Activated CD4-positive, alpha-beta T cell treated with anti-CD3 and anti-CD28 coated beads, Interleukin-10, Interleukin-2, amounts not matched to agents 100 ng/mL and 50 ng/mL, durations not matched to agents 16 hours and 8 hours (primary cell): ENCODE results near the gene PHIP.
"Not testable (repeated sequence)": the region's sequence is repeated elsewhere in the genome, so short reads cannot be mapped to it uniquely, and the experiment has no call there.

Experiments used
- DNase-seq: peaks from one replicate; pipeline ENCODE4 v3.0.0-alpha.2; 2020

PHIP gene

DNA sequence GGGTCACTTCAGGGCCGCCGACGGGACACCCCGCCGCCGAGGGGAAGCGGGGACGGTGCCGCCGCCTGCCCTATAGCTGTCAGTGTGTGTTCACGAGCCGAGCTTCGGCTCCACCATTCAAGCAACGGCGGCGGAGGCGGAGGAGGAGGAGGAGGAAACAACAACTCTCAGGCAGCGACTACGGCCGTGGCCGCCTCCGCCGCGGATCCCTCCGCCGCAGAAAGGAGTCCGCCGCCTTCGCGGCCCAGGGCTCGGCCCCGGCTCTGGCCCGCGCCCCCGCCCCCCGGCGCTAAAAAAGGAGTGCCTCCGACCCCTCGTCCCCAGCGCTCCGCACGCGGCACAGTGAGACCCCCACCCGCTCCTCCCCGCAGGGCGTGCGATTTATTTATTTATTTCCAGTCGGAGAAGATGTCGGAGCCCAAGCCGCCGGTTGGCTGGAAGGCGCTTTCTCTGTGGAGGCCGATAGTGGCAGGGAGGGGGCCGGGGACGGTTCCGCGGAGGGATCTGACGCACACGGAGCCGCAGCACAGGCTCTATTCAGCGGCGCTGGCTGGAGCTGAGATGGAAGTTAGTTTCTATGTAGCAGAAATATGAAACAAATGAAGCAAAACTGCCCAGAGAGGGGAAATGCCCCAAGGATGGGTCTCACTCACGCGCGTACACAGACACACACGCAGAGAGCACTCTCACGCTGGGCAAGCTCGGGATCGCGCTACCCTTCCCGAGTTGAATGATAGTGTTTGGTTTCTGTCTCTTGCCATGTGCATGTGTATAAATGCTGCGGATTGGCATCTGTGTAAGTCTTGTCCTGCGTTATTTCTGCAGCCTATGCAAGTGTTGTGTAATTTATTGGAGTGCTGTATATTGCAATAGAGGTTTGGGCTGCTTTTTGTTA, at the start of gene PHIP:
Gene PHIP (minus strand): TSS at position 180 of the 895 bp plus-strand sequence. CDS start 186 bp downstream, outside the sequence.
- peak; percentile 92 for DNase-seq

- no peak for DNase-seq
These were observed 49.6 kb upstream of the PHIP start for GRCh38 chr6:79127660-79128059.

DNA sequence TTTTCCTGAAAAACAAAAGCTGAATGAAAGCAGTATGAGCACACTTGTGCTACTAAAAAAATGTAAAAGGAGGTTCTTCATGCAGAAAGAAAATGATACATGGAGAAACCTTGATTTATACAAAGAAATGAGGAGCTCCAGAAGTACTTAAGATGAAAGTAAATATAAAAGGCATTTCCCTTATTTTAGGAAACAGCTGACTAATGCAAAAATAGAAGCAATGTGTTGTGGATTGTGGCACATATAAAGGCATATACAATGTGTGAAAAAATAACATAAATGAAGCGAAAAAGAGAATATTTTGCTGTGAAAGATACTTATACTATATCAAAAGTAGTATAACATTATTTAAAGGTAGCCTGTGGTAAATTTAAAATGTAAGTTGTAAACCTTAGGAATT, 41.2 kb upstream of the PHIP start:
- no peak for DNase-seq

GRCh38 chr6:79117752-79118151, 39.7 kb upstream of the PHIP start:
- DNase-seq: no peak

DNA sequence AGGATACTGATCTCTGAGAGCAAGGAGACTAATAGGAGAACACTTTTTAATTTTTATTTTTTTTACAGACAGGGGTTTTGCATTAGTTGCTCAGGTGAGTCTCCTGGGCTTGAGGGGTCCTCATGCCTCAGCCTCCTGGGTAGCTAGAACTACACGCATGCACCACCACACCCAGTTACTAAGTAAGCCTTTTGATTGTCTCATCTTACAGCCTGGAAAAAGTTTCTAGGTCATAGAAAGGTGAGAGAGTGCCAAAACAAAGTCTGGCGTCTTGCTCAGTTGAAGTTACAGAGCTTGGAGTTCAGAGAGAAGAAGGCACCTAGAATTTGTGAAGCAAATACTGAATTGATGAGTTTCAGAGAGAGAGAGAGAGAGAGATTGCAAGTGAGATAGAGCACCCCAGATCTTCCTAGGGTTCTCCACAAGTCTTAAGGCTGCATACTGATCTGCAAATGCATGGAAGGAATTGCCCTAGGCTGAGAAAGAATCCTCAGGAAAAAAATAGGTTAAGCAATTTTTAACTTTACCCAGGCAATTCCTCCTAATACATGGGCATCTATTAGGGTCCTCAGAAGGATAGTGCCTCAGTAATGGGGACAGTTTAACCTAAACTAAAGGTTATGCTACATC, 37.6 kb upstream of the PHIP start:
- DNase-seq: no peak

DNA sequence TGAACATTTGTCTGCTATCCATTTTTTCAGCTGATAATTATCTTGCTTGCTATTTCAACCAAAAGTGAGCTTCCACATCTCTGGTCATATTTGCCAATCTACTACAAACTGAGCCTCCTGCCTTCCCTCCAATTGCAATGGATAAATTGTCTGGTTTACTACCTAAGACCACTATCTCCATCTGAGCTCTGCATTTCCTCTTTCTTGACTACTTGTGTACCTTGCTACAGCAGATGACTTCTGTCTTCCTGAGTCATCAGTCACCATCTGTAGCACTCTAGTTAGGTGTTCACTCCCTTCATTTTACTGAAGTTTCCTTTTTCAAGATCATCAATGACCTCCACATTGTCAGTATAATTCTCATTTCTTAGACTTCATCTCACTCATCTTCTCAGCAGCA, 33.5 kb upstream of the PHIP start:
- DNase-seq: no peak

DNA sequence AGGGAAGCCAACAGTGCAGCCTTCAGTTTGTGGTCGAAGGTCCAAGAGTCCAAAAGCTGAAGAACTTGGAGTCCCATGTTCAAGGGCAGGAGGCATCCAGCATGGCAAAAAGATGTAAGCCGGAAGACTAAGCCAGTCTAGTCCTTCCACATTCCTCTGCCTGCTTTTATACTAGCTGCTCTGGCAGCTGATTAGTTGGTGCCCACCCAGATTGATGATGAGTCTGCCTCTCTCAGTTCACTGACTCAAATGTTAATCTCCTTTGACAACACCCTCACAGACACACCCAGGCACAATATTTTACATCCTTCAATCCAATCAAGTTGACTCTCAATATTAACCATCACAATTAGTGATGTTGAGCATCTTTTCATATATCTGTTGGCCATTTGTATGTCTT, 23.1 kb upstream of the PHIP start:
- DNase-seq: no peak

GRCh38 chr6:79100304-79100703, 22.2 kb upstream of the PHIP start:
- no peak for DNase-seq

- DNase-seq: no peak
These were observed 16.9 kb upstream of the PHIP start for GRCh38 chr6:79094938-79095337.

DNA sequence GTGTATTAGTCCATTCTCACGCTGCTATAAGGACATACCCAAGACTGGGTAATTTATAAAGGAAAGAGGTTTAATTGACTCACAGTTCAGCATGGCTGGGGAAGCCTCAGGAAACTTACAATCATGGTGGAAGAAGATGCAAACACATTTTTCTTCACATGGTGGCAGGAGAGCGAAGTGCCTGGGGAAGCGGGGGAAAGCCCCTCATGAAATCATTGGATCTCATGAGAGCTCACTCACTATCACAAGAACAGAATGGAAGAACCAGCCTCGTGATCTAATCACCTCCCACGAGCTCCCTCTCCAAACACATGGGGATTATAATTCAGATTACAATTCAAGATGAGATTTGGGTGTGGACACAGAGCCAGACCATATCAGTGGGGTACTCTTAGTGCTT, 13.7 kb upstream of the PHIP start:
- DNase-seq: not testable (repeated sequence)

GRCh38 chr6:79089552-79090404, 11.7 kb upstream of the PHIP start:
- DNase-seq: no peak

DNA sequence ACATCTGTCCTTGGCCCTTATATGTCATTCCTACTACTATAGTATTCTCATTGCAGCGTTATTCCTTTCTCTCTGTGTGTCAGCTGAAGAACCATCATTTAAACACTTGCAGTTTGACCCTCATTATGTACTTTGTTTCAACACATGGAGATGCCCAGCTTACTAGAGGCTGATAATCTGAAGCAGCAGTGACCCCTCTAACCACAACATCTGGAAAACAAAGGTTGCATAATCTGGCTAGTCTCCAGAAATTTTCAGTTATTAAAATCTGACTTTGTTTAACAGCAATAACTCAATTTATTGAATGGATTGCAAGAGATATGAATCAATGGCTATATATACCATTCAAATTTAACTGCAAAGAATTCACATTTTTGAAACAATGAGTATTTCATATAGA, 6.6 kb upstream of the PHIP start:
- DNase-seq: no peak

GRCh38 chr6:79082304-79082703, 4.2 kb upstream of the PHIP start:
- no peak for DNase-seq

- DNase-seq: no peak
These were observed 3.6 kb upstream of the PHIP start for GRCh38 chr6:79081663-79082062.

GRCh38 chr6:79079561-79080041, 1.5 kb upstream of the PHIP start:
- no peak for DNase-seq

DNA sequence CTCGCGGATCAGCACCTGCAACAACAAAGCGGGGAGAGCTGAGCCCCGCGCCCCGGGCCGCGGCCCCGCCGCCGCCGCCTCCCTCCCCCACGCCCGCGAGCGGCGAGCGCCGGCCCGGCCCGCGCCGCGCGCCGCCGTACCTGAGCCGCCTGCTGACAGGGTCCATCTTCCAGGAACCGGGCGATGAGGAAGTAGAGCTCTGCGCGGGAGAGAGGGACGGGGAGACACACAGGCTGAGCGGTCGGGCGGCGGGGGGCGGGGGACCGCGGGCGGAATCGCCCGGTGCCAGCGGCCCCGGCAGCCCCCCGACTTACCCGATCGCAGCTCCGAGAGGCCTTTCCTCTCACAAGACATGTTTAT, 359 bp downstream of the PHIP start:
- peak; percentile 57 for DNase-seq

DNA sequence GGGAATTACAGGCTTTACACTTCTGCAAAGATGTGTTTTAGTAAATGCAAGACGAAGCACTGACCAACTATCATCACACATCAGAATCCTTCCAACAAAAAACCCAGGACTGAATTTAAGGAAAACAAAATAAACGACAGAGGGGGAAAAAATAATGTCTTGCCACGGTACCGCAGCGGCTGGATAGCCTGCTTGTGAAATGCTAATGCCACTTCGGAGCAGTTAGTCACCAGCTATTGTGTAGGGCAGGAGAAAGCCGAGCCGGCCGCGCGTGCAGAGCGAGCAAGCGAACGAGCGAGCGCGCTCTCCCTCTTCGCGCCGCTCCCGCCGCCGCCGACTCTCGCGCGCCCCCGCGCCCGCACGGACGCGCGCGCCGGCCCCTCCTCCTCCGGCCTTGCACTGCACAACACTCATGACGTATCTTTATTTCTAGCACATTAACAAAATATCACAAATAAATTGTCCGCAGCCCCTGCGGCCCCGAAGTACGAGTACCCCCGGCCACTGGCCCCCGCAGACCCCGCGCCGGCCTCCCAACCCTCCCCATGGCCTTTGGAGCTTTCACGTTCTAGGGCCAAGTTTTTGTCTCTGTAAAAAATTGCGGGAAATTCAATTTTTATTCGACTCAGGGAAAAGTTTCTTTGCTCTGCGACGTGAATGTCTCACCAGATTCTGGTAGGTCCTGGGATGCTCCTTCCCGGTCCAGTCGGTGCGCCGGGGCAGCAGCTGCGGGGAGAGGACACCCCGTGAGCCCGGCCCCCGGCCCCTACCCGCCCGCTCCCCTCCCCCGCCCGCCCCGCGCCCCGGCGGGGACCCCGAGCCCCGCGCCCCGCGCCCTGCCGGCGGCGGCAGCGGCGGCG, 1.0 kb downstream of the PHIP start:
- peak; percentile 92 for DNase-seq

DNA sequence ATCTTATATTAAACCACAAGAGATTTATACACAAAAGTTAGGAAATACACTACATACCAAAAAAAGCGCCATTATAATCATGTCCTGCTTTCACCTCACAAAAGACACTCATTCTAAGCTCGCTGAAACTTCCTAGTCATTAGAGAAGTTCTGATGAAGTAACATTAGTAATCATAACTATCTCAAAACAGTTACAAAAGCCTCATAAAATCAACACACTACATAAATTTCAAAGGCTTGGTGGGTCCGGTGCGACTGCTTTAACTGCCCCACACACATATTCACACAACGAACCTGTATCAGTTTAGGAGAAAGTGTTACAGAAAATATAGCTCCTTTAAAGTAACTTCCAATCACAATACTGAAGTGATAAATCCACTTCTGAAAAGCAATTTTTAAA, 1.9 kb downstream of the PHIP start:
- DNase-seq: peak; percentile 47

DNA sequence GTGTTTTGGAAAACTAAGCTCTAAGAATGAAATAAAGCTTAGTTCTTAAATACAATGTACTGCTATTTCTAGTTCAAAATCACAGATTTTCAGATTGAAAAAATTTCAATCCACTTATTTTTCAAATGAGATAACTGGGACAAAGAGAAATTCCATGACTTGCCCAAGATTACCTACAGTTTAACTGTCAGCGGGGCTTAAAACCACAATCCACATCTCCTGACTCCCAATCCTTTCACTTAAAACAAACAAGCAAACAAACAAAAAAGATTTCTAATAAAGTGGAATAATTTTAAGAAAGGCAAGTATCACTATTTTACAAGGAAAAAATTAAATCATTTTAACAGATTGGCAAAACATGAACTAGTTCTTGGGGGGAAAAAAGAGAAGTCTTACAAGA, 4.2 kb downstream of the PHIP start:
- no peak for DNase-seq

DNA sequence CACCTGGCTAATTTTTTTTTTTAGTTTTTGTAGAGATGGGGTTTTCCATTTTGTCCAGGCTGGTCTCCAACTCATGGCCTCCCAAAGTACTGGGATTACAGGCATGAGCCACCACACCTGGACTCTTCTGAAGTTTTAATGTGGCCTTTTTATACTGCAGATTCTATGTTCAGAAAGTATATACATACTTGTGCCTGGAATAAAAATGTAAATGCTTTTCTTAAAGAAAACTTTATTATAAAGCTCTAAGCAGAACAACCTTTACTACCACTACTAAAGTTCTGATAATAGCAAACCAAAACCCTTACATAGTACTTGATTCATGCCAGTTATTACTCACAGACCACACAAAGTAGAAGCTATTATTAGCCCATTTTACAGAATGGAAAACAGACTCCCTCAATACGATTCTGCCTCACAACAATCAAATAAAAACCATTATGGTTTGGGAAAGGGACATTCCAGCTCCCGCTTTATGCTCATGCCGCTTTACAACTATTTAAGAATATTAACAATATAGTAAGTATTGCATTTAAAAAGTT, 5.3 kb downstream of the PHIP start:
- DNase-seq: peak; percentile 31

DNA sequence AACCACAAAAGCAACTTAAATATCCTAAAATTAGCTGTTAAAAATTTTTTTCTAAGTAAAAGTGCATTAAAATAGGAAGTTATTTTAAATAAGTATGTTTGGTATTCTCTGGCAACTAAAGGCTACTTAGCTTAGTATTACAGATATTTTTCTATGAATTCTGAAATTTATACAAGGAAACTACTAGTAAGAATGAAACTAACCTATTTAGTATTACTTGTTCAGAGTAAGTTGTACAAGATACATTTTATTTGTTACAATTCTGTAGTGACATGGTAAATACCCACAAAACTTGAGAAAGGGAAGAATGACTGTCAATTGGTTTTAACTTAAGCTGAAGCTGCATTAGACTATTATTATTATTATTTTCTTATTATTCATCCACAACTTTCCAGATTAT, 6.5 kb downstream of the PHIP start:
- DNase-seq: peak; percentile 43

DNA sequence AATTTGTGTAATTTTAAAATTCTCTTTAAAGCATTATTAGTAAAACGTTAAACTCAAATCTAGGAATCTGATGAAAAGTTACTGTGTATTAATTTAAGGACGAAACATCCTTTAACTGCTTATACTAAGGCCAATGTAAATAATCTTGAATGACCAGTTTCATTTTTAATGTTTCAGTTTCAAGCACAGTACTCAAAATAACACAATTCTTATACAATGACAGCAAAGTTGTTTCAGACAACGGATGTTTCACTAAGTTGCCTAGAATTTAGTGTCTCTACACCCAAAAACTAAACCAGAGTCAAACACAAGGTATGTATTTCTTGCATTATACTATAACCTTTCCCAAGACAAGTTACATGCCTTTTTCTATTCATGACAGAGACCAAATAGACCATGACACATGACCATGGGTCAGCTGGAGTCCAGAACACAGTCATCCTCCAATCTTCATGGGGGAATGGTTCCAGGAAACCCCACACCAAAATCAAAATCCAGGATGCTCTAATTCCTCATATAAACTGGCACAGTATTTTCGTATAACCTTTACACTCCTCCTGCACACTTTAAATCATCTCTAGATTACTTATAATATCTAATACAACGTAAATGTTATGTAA, 7.7 kb downstream of the PHIP start:
- DNase-seq: no peak
